ENCODE results near the gene FAM227B.

Gene FAM227B

DNA sequence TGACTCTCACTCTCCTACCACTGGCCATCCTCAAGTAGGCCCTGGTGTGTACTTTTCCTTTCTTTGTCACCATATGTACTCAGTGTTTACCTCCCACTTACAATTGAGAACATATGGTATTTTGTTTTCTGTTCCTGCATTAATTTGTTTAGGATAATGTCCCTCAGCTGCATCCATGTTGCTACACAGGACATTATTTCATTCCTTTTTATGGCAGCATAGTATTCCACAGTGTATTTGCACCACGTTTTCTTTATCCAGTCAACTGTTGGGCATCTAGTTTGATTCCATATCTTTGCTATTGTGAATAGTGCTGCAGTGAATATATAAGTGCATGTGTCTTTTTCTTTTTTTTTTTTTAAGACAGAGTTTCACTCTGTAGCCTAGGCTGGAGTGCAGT is 324.4 kb downstream of the FAM227B start:
- no peak for DNase-seq (ENCODE audit: low spot score)

DNA sequence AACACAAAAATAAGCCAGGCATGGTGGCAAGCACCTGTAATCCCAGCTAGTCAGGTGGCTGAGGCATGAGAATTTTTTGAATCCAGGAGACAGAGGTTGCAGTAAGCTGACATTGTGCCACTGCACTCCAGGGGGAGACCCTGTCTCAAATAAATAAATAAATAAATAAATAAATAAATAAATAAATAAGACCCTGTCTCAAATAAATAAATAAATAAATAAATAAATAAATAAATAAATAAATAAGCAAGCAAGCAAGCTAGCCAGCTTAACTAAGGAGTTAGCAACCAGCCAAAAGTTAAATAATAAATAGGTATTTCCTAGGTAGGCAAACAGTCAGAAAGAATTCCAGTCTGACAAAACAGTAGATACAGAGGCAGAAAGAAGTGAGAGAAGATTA is 326.7 kb downstream of the FAM227B start:
- no peak for DNase-seq (ENCODE audit: low spot score)

DNA sequence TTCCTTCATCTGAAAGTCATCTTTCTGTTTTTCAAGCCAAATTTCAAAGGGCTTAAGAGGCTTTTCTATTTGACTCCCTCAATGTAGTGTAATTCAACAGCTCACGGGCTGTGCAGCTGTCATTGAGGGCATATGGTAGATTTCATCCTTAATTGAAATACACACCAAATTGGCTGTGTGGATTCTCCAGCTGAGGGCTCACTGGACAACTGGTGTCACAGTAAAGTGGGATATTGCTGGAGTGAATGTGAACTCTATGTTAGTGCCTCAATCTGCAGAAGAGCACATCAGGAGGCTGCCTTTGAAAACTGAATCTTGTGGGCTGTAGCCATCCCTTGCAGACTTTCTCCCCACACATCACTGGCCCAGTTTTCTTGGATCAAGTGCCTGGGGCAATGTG is 330.4 kb downstream of the FAM227B start:
- no peak for DNase-seq (ENCODE audit: low spot score)

DNA sequence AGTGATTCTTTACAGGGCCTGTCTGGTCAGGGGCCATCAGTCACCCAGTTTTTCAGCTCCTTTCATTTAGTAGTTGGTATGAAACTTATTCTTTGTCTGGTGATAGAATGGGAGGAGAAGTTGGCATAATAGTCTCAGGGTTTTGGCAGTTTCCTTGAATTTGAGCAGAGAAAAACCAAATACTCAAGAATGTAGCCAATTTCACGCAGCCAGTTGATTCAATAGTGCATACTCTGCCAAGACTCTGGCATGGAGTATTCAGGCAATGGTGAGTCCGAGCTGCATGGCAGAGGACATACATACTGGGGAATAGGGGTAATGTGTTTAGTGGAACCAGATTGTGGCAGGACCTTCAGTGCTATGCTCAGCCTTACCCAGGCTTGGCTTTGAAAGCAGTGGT is 332.2 kb downstream of the FAM227B start:
- DNase-seq (ENCODE audit: low spot score): no peak

DNA sequence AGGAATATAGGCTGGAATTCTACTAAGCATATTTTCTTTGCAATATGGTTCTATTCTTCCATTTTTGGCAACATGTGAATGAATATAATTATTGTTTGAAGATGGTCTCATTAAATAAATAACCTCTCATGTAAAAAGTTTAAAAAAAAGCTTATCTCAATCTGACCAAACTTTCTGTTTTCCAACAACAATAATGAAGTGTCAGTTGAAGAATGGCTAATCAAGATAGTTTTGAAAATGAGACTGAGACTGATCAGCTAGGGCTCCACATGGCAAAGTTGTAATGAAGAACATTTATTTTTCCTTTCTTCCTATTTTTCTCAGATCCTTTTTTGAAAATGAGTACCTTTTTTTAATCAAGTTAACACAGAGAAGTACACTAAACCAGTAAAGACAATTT is 333.1 kb downstream of the FAM227B start:
- DNase-seq (ENCODE audit: low spot score): no peak

DNA sequence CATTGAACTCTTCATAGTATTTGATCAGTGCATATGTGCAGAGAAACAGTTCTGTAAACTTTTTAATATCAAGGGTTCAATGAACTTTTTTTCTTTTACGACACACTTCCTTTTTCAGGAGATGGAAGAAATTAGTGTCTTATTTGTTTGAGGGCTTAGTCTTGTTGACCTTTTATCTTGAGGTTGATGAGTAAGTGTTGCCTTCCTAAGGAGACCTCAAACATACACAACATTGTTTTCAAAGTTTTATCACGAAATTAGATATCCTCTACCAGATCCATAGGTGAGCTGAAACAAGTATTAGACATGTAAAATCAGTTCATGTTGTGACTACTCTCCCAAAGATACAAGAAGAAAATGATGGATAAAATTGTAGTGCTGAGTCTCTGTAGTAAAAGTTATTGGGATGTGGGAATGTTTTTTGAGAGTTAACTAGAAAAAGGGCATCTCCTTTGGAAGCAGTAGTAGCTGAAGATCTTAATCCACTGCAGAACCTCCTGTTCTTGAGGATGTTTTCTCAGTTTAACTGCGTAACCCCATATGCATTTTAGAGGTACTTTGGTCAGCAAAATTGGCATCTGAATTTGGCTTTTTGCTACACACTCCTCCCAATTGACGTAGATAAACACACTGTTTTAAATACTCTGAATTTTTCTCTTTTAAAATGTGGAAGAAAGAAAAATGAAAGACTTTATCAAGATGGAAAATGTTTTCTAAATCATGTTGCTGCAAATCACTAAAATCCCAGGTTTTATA is 333.8 kb downstream of the FAM227B start:
- DNase-seq (ENCODE audit: low spot score): no peak

DNA sequence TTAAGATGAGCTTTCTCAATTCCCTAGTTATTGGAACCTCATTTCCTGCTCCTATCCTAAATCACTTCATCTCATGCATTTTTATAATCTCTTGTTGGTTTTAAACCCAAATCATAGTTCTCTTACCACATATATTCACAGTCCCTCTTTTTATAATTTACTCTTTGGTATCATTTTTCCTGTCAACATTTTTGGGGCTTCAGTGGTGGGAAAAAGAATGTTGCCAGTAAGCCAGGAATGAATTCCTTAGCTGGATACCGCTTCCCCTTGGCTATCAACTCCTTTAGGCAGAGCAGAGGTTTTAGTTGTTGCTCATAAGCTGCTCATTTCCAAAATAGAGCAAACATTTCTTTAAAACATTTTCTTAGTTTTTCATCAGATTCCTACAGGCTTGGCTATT is 338.3 kb downstream of the FAM227B start:
- DNase-seq (ENCODE audit: low spot score): peak; percentile 75

DNA sequence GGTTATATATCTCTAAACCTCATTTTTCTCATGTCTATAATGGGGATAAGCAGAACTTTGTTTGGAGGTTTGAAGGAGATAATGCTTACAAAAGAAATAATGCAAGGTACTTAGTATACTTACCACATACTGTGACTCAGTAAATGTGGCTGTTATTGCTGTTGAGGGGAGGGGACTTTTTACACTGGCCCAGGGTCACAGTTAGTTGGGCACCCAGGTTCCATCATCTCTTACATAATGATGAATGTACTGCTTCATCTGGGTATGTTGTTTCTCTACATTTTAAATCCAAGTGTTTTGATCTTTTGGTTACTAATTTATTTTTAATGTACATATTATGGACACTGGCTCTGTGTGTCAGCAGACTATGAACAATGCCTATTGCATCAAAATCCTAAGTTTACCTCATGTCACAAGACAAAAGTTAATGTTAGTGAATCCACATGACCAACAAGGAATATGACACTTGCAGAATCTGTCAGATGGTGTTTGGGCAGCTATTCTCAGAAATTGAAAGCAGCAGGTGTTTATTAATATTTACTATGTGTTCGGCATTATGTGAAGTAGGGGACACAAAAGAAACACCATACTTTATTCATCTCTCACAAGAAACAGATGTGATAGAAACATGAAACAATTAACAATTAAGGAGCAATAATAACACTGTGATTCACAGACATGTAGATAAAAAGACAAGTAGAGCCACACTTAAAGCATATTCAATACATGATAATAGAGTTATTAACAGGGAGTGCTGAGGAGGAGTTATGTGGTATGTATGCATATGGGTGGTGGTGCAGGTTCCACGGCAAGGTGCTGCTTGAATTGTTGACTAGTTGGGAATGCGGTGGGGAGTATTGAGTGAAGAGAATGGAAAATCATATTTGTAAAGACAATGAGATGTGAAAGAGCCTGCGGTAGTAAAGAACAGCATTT is 340.8 kb downstream of the FAM227B start:
- no peak for DNase-seq (ENCODE audit: low spot score)

DNA sequence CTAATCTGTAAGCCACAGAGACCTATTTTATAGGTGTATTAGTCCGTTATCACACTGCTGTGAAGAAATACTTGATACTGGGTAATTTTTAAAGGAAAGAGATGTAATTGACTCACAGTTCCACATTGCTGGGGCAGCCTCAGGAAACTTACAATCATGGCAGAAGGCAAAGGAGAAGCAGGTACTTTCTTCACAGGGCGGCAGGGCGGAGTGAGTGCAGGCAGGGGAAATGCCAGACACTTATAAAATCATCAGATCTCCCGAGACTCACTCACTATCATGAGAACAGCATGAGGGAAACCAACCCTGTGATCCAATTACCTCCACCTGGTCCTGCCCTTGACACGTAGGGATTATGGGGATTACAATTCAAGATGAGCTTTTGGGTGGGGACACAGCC is 341.9 kb downstream of the FAM227B start:
- no peak for DNase-seq (ENCODE audit: low spot score)
